NCI-H774 (cell line): Measurements from ENCODE around the gene CRY2.

Experiments used
- DNase-seq: peaks from one replicate; lab custom pipeline; 2025; lab: John Stamatoyannopoulos, UW

CRY2 gene

GRCh38 chr11:45848654-45849081 is 1.4 kb downstream of the CRY2 start:
- DNase-seq: no peak

GRCh38 chr11:45850446-45850845 is 3.2 kb downstream of the CRY2 start:
- no peak for DNase-seq

GRCh38 chr11:45851228-45851627 is 4.0 kb downstream of the CRY2 start:
- no peak for DNase-seq

GRCh38 chr11:45852018-45852711 is 4.9 kb downstream of the CRY2 start:
- DNase-seq: no peak

- no peak for DNase-seq
These were observed 5.4 kb downstream of the CRY2 start for GRCh38 chr11:45852712-45853101.

GRCh38 chr11:45853332-45854219 is 6.3 kb downstream of the CRY2 start:
- no peak for DNase-seq

GRCh38 chr11:45855308-45855707 is 8.0 kb downstream of the CRY2 start:
- no peak for DNase-seq

- no peak for DNase-seq
These were observed 8.8 kb downstream of the CRY2 start for GRCh38 chr11:45856044-45856468.

- no peak for DNase-seq
These were observed 10.7 kb downstream of the CRY2 start for GRCh38 chr11:45857961-45858474.

GRCh38 chr11:45858751-45859398 is 11.6 kb downstream of the CRY2 start:
- DNase-seq: no peak

GRCh38 chr11:45859661-45860140 is 12.4 kb downstream of the CRY2 start:
- no peak for DNase-seq

GRCh38 chr11:45860348-45860747 is 13.1 kb downstream of the CRY2 start:
- no peak for DNase-seq

GRCh38 chr11:45860764-45861510 is 13.7 kb downstream of the CRY2 start:
- DNase-seq: no peak

GRCh38 chr11:45864041-45864440 is 16.8 kb downstream of the CRY2 start:
- no peak for DNase-seq

GRCh38 chr11:45869551-45869950 is 22.3 kb downstream of the CRY2 start:
- DNase-seq: no peak

- no peak for DNase-seq
These were observed 23.4 kb downstream of the CRY2 start for GRCh38 chr11:45870706-45871105.

- no peak for DNase-seq
These were observed 24.4 kb downstream of the CRY2 start for GRCh38 chr11:45871638-45872037.

GRCh38 chr11:45872651-45873356 is 25.5 kb downstream of the CRY2 start:
- DNase-seq: peak; percentile 32

- DNase-seq: no peak
These were observed 29.1 kb downstream of the CRY2 start for GRCh38 chr11:45876401-45876800.

- no peak for DNase-seq
These were observed 29.9 kb downstream of the CRY2 start for GRCh38 chr11:45877221-45877620.

GRCh38 chr11:45877845-45878244 is 30.6 kb downstream of the CRY2 start:
- no peak for DNase-seq
